SU-DHL-6 (cell line): ENCODE measurements around the gene TMEM184C.

ENCODE experiments used
- H2AFZ ChIP-seq: fragments of 200-600 bp; sonication (generic); 2 replicates; pipeline ENCODE4 v1.6.1; 2014; ENCODE audit warnings: low read depth, mild to moderate bottlenecking, moderate library complexity, mixed read lengths, antibody characterized with exemption, low read length; ENCODE audit not compliant: severe bottlenecking
- H3F3A ChIP-seq: fragments of 200-600 bp; shearing (Covaris generic); 2 replicates; pipeline ENCODE4 v1.6.0; 2016; ENCODE audit warnings: antibody characterized with exemption, mild to moderate bottlenecking; ENCODE audit not compliant: insufficient read depth
- H3K27ac ChIP-seq: fragments of 200-600 bp; sonication (generic); 2 replicates; pipeline ENCODE4 v1.5.1; 2016; ENCODE audit warnings: low read depth, mild to moderate bottlenecking, low read length, moderate library complexity, mixed read lengths
- H3K27me3 ChIP-seq: fragments of 200-600 bp; sonication (generic), shearing (Covaris generic); 2 replicates; pipeline ENCODE4 v1.6.0; 2014; ENCODE audit warnings: mild to moderate bottlenecking, low read length
- H3K36me3 ChIP-seq: fragments of 200-600 bp; sonication (generic); 2 replicates; pipeline ENCODE4 v1.6.1; 2014; ENCODE audit warnings: mild to moderate bottlenecking, low read length, mixed read lengths
- H3K4me2 ChIP-seq: fragments of 300-600, 200-600 bp; shearing (Covaris generic), sonication (generic); 2 replicates; pipeline ENCODE4 v1.6.0; 2014; ENCODE audit warnings: low read length, low read depth, mild to moderate bottlenecking; ENCODE audit not compliant: poor library complexity, severe bottlenecking
- H3K4me3 ChIP-seq: fragments of 200-600 bp; sonication (generic); 2 replicates; pipeline ENCODE4 v1.5.1; 2014; ENCODE audit warnings: antibody characterized with exemption, low read length, mild to moderate bottlenecking, mixed read lengths; ENCODE audit not compliant: insufficient read depth, poor library complexity, severe bottlenecking
- H3K79me2 ChIP-seq: fragments of 200-600 bp; sonication (generic); 2 replicates; pipeline ENCODE4 v1.6.1; 2014; ENCODE audit warnings: mild to moderate bottlenecking, low read length, moderate library complexity; ENCODE audit not compliant: insufficient read depth
- H3K9ac ChIP-seq: fragments of 200-600 bp; sonication (generic); 2 replicates; pipeline ENCODE4 v1.7.0; 2014; ENCODE audit warnings: mild to moderate bottlenecking, low read length
- H3K9me2 ChIP-seq: fragments of 200-600 bp; sonication (generic); replicated peaks from 2 replicates; pipeline ENCODE4 v1.6.1; 2014; ENCODE audit warnings: low read length; ENCODE audit not compliant: insufficient read depth
- H3K9me3 ChIP-seq: fragments of 200-600 bp; sonication (generic); 2 replicates; pipeline ENCODE4 v1.6.1; 2014; ENCODE audit warnings: low read length, mixed read lengths; ENCODE audit not compliant: insufficient read depth
- H4K20me1 ChIP-seq: fragments of 200-600 bp; sonication (generic); 2 replicates; pipeline ENCODE4 v1.6.1; 2014; ENCODE audit warnings: low read depth, mild to moderate bottlenecking, antibody characterized with exemption, low read length, moderate library complexity, mixed read lengths
- EZH2phosphoT487 ChIP-seq: fragments of 200-600 bp; sonication (generic), shearing (Covaris generic); conservative IDR thresholded peaks from 2 replicates; pipeline ENCODE4 v1.6.1; 2018; ENCODE audit warnings: mild to moderate bottlenecking, antibody characterized with exemption, low read length, moderate library complexity, mixed read lengths
- TF ChIP-seq, protein P1 (sequence below): fragments of 200-600 bp; sonication (generic); IDR thresholded peaks from one replicate; pipeline ENCODE4 v1.5.1; 2017; ENCODE audit warnings: antibody characterized with exemption, mild to moderate bottlenecking, low read length, moderate library complexity; ENCODE audit not compliant: insufficient read depth, poor library complexity, severe bottlenecking

The TMEM184C gene

DNA sequence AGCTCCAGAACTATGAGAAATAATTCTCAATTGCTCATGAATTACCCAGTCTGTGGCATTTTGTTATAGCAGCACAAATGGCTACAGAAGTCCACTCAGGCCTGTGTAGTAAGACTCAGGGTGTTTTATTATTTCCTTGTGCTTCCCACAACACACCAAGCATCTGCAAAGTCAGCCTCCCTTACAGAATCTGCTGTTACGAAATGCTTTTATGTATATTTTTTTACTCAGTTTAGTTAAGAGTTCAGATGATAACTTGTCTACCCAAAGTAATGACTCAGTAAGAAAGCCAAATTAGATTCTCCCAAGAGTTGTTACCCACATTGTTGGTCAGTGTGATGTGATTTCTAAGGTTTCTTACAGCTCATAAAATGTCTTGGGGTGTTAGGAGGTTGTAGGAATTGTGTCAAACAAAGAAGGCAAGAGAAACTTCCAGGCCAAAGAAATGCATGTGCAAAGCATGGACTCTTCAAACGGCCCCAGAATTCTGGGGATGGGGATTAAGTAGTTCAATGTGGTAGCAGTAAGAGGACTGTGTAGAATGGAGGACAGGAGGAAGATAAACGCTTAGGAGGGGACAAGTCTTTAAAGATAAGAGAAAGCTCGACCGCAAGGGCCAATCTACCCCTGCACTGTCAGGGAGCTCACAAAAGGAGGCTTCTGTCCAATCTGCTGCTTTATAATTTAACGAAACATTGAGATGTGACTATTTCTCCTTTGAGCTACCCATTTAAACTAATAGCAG lies 35.4 kb upstream of the TMEM184C start:
- Histone ChIP-seq H3K9me2 (no peaks in the 10 kb centered on the region), H3K27ac (no peak overlapping the region), H3K9ac (no peak overlapping the region), H3F3A (no peaks in the 10 kb centered on the region), H3K27me3 (no peaks in the 10 kb centered on the region), H3K4me3 (no peak overlapping the region), H3K36me3 (no peaks in the 10 kb centered on the region), H3K4me2 (no peak overlapping the region), H2AFZ (no peak overlapping the region), H4K20me1 (no peaks in the 10 kb centered on the region), H3K79me2 (no peaks in the 10 kb centered on the region), H3K9me3 (no peaks in the 10 kb centered on the region)
- TF ChIP-seq EZH2phosphoT487: no peak
- TF ChIP-seq, protein P1, sequence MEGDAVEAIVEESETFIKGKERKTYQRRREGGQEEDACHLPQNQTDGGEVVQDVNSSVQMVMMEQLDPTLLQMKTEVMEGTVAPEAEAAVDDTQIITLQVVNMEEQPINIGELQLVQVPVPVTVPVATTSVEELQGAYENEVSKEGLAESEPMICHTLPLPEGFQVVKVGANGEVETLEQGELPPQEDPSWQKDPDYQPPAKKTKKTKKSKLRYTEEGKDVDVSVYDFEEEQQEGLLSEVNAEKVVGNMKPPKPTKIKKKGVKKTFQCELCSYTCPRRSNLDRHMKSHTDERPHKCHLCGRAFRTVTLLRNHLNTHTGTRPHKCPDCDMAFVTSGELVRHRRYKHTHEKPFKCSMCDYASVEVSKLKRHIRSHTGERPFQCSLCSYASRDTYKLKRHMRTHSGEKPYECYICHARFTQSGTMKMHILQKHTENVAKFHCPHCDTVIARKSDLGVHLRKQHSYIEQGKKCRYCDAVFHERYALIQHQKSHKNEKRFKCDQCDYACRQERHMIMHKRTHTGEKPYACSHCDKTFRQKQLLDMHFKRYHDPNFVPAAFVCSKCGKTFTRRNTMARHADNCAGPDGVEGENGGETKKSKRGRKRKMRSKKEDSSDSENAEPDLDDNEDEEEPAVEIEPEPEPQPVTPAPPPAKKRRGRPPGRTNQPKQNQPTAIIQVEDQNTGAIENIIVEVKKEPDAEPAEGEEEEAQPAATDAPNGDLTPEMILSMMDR: no peak

GRCh38 chr4:147582386-147583060 lies 34.7 kb upstream of the TMEM184C start:
- no peak overlapping the region for H2AFZ ChIP-seq
- H3K9me3 ChIP-seq: no peaks in the 10 kb centered on the region
- H3K9me2 ChIP-seq: no peaks in the 10 kb centered on the region
- TF ChIP-seq EZH2phosphoT487: no peak
- TF ChIP-seq, protein P1: no peak
- no peaks in the 10 kb centered on the region for H4K20me1 ChIP-seq
- no peaks in the 10 kb centered on the region for H3K27me3 ChIP-seq
- H3F3A ChIP-seq: no peaks in the 10 kb centered on the region
- H3K4me3 ChIP-seq: no peak overlapping the region
- H3K36me3 ChIP-seq: no peaks in the 10 kb centered on the region
- no peak overlapping the region for H3K9ac ChIP-seq
- no peak overlapping the region for H3K27ac ChIP-seq
- H3K4me2 ChIP-seq: no peak overlapping the region
- H3K79me2 ChIP-seq: no peaks in the 10 kb centered on the region

GRCh38 chr4:147583876-147584275 lies 33.3 kb upstream of the TMEM184C start:
- no peaks in the 10 kb centered on the region for H4K20me1 ChIP-seq
- H3F3A ChIP-seq: no peaks in the 10 kb centered on the region
- no peaks in the 10 kb centered on the region for H3K27me3 ChIP-seq
- H3K27ac ChIP-seq: no peak overlapping the region
- H3K9me3 ChIP-seq: no peaks in the 10 kb centered on the region
- no peak overlapping the region for H3K9ac ChIP-seq
- H3K36me3 ChIP-seq: no peaks in the 10 kb centered on the region
- H3K4me3 ChIP-seq: no peak overlapping the region
- TF ChIP-seq EZH2phosphoT487: no peak
- TF ChIP-seq, protein P1: no peak
- H2AFZ ChIP-seq: no peak overlapping the region
- H3K4me2 ChIP-seq: no peak overlapping the region
- H3K79me2 ChIP-seq: no peaks in the 10 kb centered on the region
- no peaks in the 10 kb centered on the region for H3K9me2 ChIP-seq
